Measurements from ENCODE around the gene NKX2-3.

The NKX2-3 gene

DNA sequence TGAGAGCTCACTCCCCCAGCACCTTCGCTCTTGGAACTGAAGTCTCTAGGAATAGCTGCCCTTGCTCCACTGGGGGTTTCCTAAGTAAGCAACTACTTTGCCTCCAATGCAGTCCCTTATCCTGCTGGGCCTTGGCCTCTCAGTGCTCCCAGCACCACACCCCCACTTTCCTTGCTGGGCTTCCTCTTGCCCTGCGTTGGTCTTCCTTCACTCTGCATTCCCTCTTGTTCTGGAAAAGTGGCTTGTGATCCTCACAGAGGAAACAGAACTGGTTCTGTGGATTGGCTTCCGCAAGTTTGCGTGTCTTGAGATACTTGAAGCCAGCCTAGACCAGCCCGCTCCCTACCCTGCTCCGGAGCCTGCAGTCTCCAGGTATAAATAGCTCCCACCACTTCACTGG, 6.4 kb downstream of the NKX2-3 start:
- no peak for DNase-seq

- DNase-seq, result no peak
These were observed 7.1 kb downstream of the NKX2-3 start for GRCh38 chr10:99539820-99540219.

DNA sequence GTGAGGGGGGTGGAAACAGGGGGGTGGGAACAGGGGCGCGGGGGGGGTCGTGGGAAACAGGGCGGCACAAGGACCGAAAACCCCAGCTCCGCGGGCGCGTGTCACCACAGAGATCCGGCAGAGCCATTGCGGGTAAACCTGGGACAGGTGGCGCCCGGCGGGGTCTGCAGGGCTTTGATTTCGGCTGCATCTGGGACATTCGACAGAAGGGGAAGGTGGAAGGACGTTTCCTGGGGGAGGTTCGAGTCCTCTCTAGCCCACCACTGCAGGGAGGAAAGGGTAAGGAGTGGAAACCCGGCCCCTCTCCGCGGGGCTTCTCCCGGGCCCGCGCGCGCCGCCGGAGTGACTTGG, 7.5 kb downstream of the NKX2-3 start:
- no peak for DNase-seq

- DNase-seq, result no peak
These were observed 8.2 kb downstream of the NKX2-3 start for GRCh38 chr10:99540657-99541531.

GRCh38 chr10:99544322-99544721, 11.6 kb downstream of the NKX2-3 start:
- DNase-seq, result no peak

GRCh38 chr10:99548041-99548530, 15.3 kb downstream of the NKX2-3 start:
- DNase-seq, result no peak

DNA sequence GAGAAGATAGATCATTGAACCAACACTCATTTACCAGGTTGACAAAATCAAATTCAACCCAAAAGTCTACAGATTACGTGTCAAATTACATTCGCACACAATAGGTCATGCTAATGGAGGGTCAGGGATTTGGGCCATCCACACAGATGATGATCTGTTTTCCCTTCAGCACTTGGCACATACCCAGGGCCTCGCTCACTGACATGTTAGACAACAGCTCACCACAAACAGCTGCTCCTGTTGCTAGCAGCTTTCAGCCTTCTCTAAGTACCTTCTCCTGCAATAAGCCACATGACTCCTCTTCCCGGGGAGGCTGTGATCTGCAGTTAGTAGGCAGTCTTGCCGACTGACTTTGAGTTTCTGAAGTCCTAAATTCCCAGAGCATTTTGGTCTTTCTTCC, 18.4 kb downstream of the NKX2-3 start:
- DNase-seq, result no peak

DNA sequence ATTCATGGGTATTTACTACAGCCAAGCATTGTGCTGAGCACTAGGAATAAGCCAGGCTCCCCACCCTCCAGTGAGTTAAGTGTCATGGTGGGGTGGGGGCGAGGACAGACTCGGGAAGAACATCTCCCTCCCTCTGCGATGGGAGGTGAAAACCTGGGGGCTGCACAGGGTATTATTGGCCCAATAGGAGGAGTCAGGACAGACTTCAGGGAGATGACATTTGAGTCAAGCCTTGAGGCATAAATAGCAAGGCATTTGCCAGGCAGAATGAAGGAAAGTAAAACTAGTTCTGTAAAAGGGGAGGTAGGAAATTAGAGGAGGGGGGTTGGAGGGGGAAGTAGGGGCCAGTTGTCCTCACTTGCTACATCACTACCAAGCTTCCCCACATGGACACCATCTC, 18.9 kb downstream of the NKX2-3 start:
- DNase-seq, result no peak

GRCh38 chr10:99555371-99555770, 22.6 kb downstream of the NKX2-3 start:
- no peak for DNase-seq

- DNase-seq, result no peak
These were observed 23.2 kb downstream of the NKX2-3 start for GRCh38 chr10:99555825-99556523.

GRCh38 chr10:99557044-99557443, 24.3 kb downstream of the NKX2-3 start:
- DNase-seq, result no peak

DNA sequence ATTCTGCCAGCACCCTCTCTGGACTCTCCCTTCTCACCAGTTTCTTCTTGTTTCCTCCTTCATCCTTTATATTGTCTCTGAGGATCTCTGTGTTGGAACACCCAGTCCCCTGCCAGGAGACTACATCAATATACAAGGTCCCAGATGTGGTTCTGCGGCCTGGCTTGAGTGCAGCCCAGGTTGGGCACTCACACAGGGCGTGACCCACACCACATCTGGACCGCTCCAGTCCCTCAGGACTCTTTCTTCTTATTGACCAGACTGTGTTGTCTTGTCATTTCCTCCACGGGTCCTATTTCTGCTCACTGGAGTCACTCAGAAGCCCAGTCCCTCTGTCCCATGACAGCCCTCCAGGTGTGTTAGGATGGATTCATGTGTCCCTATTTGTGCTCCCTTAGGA, 26.0 kb downstream of the NKX2-3 start:
- no peak for DNase-seq

DNA sequence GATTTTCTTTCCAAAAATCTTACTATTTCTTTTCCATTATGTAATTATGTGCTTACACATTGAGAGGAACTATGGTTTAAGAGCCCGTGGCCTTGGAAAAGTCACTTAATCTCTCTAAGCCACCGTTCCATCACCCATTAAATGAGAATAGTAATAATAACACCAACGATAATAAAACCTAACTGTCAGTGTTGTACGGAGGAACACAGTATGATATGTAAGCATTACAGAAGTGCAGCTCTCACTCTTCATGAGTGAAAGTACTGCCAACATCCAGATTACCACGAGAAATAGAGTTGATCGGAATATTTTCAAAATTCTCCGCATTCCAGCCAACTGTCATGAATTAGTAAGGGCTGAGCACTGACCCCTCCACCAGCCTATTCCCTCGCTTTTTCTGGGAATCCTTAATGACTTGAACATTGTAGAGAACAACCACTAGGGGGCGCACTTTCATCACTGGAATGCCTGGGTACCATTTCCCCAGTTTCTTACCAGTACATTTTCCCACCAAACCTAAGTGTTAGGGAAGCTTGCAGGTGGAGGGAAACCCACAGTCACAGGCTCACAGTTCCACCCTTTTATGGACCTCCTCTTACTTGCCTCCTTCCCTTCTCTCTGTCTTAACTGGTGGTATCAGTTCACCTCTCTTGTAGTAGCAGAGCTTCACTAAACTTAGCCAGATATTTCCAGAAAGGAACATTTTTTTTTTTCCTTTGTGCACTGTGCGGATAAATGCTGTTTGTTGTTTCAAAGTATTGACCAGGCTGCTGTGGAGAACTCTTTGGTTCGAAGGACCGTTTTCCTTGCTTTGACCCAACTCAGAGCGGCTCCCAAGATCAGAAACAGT, 27.8 kb downstream of the NKX2-3 start:
- peak; percentile 31 for DNase-seq

GRCh38 chr10:99562631-99563030, 29.9 kb downstream of the NKX2-3 start:
- DNase-seq, result no peak

DNA sequence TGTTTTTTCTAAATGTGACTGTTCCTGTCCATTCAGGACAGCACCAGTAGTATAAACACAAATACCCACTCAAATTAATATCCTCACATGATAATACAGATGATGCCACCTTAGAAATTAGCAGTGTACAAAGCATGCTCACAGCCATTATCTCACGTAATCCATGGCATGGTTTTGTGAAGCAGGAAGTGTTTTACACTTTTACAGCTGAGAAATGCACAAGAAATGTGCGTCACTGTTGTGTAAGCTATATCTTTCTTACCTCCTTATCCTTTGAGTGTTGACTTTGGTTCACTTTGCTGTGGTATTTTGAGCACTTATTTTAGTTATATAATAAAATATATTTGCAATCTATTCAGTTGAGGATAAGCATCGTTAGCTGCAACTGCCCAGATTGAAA, 31.6 kb downstream of the NKX2-3 start:
- no peak for DNase-seq

DNA sequence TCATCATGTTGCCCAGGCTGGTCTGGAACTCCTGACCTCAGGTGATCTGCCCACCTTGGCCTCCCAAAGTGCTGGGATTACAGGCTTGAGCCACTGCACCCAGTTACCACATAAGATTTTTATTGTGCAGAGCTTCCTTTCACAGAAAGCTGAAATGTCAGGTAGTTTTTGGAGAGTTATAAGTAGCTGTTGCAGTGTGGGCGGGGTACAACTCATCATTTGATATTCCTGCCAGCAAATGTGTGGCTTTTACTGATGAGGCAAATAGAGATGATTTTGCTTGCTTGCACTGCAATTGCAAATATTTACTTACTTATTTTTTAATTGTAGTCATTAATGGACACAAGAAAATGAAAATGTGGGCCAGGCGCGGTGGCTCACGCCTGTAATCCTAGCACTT, 32.4 kb downstream of the NKX2-3 start:
- no peak for DNase-seq

- DNase-seq, result no peak
These were observed 36.7 kb downstream of the NKX2-3 start for GRCh38 chr10:99569253-99569939.

GRCh38 chr10:99569961-99570360, 37.2 kb downstream of the NKX2-3 start:
- no peak for DNase-seq

DNA sequence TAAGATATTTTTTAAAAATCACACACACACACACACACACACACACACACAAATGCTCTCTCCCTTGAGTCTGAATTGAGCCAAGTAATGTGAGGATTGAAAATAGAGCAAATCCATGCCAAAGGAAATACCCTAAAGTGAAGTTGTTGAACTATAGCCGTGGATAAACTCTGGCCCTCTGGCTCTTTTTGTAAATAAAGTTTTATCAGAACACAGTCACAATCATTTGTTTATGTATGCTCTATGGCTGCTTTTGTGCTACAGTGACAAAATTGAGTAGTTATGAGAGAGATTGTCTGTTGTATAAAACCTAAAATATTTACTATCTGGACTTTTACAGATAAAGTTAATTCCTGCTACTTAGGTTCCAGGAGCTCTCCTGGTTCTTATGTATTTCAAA, 39.1 kb downstream of the NKX2-3 start:
- no peak for DNase-seq

GRCh38 chr10:99573790-99574189, 41.0 kb downstream of the NKX2-3 start:
- no peak for DNase-seq

- no peak for DNase-seq
These were observed 47.2 kb downstream of the NKX2-3 start for GRCh38 chr10:99579971-99580370.

DNA sequence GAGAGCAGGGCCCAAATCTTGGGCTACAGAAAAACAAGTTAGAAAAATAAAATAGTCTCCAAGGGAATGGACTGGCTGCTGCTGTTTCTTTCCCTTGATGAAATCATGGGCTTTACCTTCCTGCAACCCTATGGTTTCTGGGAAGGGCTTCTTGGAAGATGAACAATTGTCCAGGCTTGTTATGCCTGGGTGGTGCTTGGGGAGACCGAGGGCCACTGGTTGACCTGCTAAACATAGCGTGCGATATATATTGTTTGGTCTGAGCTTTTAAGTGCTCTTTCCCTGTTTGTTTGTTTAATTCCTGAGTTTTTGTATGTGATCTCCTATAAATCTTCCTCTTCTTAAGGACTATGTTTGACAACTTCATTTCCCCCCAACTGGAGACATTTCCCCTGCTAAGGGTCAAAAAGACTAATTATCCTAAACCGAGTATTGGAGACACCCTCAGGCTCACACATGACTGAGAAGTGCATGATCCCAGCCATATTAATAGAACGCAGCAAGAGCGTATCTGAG, 49.6 kb downstream of the NKX2-3 start:
- no peak for DNase-seq

- no peak for DNase-seq
These were observed 50.9 kb downstream of the NKX2-3 start for GRCh38 chr10:99583687-99584086.
